ENCODE results near the gene RASA3.
"Not testable (repeated sequence)": the region's sequence is repeated elsewhere in the genome, so short reads cannot be mapped to it uniquely, and the experiment has no call there.

RASA3 gene

DNA sequence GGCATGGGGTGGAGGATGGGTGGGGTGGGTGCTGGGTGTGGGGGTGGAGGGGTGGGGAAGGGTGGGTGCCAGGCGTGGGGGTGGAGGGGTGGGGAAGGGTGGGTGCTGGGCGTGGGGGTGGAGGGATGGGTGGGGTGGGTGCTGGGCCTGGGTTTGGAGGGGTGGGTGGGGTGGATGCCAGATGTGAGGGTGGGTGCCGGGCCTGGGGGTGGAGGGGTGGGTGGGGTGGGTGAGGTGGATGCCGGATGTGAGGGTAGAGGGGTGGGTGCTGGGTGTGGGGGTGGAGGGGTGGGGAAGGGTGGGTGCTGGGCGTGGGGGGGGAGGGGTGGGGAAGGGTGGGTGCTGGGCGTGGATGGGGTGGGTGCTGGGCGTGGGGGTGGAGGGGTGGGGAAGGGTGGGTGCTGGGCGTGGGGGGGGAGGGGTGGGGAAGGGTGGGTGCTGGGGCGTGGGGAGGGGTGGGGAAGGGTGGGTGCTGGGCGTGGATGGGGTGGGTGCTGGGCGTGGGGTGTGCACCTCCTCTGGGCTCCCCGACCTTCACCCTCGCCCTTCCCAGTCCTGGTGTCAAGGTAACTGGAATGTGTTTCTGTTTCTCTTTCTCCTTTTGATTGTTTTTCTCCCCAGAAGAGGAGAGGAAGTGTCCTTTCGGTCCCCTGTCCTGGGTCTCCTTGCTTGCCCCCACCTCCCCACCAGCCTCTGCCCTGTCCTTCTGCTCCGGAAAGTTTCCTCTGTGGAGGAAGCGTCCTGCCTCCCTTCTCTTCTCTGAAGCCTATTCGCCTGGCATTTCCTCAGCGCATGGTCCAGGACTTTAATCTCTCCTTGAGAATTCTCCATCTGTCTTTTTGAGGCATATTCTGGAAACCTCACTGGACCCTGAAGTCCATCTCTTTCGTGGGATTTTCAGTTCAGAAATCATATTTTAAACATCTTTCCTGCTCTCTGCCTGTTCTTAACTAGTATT is 23.8 kb upstream of the RASA3 start:
- DNase-seq (ENCODE audit: low read depth) = no peak

DNA sequence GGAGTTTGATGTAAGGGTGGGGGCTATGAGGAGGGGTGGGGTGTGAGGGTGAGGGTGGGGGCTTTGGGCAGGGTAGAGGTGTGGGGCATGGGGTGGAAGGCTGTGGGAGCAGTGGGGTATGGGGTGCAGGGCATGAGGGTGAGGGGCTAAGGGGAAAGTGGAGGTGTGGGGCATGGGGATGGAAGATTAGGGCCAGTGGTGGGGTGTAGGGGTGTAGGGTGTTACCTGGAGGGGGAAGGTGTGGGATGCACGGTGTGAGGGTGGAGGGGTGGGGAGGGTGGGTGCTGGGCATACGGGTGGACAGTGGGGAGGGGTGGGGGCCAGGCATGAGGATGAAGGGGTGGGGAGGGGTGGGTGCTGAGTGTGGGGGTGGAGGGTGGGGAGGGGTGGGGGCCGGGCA is 22.9 kb upstream of the RASA3 start:
- DNase-seq (ENCODE audit: low read depth) = no peak

DNA sequence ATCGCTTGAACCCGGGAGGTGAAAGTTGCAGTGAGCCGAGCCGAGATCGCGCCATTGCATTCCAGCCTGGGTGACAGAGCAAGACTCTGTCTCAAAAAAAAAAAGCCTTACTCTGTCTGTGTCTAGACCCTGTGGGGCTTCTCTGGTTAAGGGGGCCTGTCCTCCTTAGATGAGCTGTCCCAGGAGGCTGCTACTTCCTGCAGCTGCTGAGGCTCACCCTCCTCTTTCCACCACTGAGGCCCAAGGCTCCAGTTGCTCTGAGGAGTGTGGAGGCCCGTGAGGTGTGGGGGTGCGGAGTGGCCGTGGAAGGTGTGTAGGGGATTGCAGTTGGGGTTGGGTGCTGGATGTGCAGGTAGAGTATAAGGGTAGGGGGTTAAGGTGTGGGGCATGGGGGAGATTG is 22.1 kb upstream of the RASA3 start:
- DNase-seq (ENCODE audit: low read depth) = no peak

DNA sequence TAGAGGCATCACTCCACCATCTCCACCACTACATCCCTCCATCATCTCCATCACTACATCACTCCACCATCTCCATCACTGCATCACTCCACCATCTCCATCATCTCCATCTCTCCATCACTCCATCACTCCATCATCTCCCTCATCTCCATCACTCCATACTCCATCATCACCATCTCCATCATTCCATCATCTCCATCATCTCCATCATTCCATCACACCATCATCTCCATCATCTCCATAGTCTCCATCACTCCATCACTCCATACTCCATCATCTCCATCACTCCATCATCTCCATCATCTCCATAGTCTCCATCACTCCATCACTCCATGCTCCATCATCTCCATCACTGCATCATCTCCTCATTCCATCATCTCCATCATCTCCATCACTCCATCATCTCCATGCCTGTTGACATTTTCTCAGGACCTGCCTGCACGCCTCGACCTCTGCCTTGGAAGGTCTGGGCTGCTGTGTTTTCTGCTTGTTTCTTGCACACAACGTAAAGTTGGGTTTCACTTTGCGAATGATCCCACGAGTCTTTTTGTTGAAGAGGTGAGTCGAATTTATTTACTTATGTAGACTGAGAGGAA is 21.2 kb upstream of the RASA3 start:
- DNase-seq (ENCODE audit: low read depth) = no peak

DNA sequence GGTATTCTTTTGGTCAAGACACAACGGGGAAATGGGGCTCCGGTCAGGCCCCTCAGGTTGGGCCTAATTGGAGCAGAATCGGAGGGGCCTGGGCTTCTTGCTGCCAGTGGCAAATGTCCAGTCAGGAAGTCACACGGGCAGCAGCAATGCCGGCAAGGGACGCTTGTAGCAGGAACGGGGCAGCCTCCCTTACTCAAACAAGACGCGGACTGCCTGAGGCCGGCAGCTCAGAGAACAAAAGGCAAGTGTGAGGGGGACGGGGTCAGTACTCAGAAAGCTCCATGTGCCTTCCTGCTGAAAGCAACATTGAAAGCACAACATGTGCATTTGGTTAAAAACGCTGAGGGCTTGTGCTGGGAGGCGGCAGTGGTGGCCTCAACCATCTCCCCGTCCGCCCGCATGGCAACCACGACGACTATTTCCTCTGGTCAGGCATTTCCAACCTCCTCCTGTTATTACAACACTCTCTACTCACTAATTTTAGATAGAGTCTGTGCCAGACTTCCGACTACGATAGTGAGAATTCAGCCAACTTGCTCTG is 20.5 kb upstream of the RASA3 start:
- DNase-seq (ENCODE audit: low read depth) = no peak

DNA sequence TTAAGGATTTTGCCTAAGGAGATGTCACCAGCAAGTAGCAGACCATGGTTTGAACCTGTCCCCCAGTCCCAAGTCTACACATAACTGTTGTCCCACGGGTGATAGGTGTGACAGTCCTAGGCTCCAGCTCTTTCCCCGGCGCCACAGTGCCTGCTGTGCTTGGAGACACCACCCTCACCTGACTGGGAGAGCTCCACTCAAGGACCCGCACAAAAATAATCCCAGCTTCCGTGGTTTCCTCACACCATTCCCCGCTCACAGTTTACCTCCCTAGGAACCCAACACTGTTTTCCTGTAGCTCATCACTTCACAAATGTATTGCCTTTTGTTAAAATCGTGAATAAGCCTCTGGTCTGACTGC is 19.8 kb upstream of the RASA3 start:
- no peak for DNase-seq (ENCODE audit: low read depth)

DNA sequence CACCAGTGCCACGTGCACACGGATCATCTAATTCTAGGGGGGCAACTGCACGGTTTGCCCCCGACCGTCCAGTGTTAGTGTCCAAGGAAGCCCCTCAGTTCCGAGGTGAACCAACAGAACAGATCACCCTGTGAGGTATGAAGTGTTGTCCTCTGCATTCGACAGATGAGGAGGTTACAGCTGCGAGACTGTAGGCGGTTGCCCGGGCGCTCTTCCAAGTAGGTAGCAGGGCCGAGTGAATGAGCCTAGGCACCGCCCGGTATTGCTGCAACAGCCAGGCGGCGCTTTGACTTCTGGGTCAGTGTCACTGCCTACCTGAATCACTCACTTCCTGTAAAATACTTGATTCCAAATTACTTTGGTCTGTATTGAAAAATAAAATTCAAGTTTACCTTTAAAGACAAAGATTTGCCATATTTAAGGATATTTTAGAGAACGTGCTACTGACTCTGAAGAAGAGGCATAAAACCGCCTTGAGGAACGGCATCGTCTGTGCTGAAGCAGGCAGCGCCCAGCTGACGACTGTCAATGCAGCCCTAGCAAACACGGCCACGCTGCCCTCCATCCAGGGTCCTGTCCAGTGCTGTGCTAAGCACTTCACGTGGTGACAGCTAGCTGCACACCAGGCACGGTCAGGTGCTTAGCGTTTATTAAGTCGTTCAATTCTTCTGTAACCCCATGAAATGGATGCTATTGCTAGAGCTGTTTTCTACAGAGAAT is 19.3 kb upstream of the RASA3 start:
- no peak for DNase-seq (ENCODE audit: low read depth)

DNA sequence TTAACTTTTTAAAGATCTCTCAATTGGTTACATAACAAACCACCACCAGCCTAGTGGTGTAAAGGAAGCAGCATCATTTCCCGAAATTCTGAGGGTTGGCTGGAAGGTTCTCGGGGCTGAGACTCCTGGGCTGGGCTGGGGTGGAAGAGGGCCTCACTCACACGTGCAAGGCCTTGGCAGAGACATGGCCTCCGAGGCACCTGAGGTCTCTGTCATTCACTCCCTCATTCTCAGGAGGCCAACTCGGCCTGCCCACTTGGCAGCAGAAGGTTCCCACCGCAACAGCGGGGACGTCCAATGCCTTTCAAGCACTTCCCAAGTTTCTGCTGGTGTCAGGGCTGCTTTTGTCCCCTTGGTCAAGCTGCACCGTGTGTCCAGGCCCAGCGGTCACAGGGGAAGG is 18.6 kb upstream of the RASA3 start:
- DNase-seq (ENCODE audit: low read depth) = no peak

DNA sequence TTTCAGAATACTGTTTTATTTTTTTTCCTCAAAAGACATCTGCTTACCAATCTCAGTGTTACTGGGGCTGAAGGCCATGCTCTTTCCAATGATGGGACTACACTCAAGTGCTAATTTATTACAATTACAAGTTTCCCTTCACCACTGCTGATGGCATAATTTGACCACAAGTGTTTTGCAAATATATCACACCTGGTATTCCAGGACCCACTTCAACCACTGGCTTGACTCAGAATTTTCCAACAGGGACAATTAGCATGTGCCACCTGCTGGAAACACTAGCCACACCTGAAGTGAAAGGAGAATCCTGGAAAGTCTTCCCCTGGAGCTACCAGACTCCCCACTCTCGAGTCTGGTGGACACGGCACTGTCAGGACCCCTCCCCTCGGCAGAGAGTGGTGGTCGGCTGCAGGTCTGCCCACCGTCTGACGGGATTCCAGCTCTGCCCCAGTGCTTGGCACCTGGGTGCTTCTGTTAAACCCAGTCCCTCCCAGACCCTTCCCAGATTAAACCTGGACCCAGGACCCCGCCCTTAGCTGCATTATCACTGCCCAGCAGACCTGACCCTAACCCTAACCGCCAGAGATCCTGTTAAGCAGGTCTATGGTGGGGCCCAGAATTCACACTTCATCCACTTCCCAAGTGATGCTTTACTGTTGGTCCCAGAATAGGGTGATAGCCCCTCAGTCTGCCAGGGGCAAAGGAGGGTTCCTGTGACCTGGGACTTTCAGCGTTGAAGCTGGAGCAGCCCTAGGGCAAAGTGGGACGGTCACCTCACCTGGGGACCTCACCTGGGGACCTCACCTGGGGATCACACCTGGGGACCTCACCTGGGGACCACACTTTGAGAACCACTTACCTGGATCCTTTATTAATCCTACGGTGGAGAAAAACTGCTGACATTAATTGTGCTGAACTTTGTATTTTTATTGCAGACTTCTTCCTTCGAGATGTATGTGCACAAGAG is 17.6 kb upstream of the RASA3 start:
- DNase-seq (ENCODE audit: low read depth) = no peak

DNA sequence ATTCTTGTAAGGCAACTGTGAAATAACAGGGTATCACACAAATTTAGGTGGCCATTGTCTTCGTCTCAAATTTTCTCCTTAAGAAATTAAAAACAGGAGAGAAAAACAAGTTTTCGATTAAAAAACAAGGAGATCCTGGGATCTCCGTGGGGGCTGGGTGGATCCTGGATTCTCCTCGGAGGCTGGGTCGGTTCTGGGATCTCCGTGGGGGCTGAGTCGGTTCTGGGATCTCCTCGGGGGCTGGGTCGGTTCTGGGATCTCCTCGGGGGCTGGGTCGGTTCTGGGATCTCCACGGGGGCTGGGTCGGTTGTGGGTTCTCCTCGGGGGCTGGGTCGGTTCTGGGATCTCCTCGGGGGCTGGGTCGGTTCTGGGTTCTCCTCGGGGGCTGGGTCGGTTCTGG is 16.5 kb upstream of the RASA3 start:
- DNase-seq (ENCODE audit: low read depth) = not testable (repeated sequence)

DNA sequence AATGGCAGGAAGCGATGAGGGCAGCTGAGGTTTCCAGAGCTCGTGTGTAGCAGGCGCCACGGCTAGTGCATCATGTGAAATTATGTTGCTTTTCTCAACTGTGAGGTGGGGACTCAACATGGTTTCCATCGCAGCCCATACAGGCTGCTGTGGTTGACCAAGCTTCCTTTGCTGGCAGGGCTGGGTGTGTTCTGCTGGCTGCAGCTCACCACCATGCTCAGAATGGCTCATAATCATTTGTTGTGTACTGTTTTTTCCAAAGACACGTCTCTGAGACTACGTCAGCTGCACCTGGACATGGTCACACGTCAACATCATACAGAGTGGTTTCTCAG is 16.1 kb upstream of the RASA3 start:
- no peak for DNase-seq (ENCODE audit: low read depth)

DNA sequence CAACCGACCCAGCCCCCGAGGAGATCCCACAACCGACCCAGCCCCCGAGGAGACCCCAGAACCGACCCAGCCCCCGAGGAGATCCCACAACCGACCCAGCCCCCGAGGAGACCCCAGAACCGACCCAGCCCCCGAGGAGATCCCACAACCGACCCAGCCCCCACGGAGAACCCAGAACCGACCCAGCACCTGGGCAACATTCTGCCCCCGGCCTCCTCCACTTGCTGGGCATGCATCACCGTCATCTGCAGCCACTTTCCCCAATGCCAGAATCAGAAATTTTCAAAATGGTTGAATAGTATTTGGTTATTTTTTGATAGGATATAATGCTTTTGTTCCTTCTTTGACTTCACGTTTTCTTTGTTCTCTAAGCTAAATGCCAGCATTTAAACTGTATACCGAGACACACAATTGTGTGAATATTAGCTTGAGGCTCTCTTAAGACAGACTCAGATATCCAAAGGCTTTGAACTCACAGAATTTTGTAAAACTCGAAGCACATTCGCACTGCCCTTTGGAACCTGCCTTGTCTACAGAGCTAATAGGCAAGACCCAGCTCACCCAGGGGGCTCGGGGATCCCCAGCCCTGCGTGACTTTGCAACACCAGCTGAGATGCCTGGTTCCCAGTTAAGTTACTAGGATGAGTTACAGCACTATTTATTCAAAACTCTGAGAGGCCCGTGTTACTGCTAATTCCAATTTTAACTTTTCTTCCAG is 15.5 kb upstream of the RASA3 start:
- DNase-seq (ENCODE audit: low read depth) = no peak

DNA sequence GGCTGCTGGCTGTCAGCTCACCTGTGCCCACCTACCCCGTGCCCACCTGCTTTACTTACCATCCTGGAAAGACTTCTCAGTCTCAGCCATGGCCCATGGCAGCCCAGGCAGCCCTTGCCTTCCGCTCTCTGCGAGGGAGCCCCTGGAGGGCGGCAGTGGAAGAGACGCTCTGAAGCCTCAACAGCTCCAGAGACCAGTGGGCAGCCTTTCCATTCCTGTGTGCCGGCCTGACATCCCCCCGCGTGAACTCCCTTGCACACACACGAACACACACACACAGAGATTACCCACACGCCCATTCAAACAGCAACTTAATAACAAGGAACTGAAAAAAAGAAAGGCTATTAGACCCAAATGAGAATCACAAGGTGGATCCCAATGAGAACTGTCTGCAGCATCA is 14.2 kb upstream of the RASA3 start:
- no peak for DNase-seq (ENCODE audit: low read depth)

DNA sequence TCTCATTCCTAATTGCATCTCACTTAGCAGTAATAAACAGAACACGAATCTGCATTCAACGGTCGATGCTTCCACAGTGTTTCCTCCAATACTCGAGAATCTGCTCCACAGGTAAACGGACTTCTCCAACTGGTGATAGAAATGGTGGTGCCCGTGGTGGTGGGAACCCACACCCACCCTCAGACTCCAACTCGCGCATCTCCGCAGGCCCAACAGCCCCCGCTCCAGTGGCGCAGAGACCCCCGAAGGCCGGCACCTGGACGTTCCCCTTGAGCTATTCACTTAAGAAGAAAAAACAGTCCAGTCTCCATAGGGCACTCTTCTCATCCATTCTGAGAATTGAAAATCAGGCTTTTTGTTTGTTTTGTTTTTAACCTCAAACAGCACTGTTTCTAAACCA is 13.8 kb upstream of the RASA3 start:
- DNase-seq (ENCODE audit: low read depth) = no peak

DNA sequence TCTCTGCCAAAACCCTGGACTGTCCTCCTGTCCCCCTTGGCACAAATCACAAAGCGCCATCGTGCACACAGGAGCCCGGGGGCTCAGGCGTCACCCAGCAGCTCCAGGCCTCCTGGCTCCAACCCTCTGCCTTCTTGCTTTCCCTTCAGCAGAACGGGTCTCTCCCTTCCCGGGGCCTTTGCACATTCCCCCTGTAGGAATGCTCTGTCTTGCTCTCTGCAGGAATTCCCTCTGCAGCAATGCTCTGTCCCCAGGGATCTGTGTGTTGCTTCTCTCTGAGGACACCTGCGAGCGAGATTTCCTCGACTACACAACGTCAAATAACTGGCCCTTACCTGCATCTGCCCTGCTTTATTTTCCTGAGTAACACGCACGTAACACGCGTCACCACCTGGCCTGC is 13.3 kb upstream of the RASA3 start:
- no peak for DNase-seq (ENCODE audit: low read depth)

DNA sequence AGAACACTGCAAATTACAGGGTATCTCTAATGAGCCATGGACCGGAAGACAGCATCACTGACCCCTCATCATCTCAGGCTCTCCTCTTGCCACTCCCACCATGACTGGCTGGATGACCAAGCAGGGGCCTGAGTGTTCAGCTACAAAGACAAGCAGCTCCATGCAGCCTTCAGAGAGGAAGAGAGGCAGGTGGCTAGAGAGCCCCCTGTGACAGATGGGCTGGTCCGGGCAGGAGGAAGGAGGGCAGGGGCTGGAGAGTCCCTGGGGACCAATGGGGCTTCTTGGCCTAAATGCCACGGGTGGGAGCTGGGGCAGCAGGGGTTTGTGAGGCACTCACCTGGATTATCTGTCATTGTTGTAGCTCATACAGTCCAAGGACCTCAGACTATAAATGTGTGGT is 12.8 kb upstream of the RASA3 start:
- DNase-seq (ENCODE audit: low read depth) = no peak

DNA sequence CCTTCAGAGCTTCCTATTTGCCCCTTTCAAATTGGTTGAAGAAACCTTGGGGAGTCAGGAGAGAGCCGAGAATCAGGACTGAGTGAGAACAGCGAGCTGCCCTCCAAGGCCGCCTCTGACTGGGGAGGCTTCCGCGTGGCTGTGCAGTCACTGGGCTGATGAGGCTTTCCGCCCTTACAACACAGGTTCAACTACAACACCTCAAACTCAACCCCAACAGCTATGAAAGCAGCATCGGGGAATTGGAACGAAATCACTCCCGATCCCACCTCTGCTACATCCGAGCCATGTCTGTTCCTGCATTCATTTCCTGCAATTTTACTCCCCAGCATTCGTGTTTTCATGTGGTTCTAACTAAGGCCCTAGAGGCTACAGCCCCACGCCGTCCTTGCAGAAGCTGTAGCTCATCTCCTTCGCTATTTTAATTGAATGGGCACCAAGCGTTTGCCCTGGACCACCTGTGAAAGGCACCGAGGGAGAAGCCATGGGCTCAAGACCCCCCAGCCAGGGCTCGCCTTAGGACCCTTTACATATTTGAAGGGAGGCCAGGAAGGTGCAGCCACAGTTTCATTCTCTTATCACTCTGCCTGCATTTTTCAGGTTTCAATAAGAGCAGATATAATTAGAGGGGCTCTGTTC is 12.3 kb upstream of the RASA3 start:
- no peak for DNase-seq (ENCODE audit: low read depth)

DNA sequence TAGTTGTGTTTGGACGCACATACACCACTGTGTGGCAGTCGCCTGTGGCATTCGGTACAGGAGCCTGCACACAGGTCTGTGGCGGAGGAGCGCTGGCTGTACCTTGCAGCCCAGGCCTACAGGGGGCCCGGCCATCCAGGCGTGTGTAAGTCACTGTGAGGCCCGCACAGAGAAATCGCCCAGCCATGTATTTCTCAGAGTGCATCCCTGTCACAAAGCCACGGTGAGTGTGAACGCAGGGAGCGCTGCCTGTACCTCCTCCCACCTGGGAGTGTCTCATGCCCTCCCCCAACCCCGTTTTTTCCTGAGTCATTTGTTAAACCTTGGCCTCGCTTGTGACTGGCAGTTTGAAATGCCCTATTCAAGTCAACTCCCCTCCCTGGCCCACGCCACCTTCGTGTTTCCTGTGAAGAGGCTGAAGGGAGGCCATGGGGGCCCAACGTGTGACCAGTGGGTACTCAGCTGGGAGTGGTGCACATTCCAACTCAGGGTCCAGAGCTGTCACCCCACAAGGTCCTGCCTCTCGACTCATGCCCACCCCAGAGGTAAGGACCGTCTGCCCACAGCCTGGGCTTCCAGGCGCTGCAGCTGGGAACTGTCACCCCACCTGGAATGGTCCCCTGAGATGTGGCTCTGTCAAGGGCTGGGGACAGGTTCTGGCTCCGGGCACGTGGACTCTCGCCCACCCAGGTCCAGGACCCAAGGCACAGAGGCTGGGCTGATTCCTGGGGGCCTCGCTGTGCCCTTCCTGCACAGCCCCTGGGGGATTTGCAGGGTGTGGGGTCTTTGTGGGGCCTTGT is 11.6 kb upstream of the RASA3 start:
- DNase-seq (ENCODE audit: low read depth) = no peak

DNA sequence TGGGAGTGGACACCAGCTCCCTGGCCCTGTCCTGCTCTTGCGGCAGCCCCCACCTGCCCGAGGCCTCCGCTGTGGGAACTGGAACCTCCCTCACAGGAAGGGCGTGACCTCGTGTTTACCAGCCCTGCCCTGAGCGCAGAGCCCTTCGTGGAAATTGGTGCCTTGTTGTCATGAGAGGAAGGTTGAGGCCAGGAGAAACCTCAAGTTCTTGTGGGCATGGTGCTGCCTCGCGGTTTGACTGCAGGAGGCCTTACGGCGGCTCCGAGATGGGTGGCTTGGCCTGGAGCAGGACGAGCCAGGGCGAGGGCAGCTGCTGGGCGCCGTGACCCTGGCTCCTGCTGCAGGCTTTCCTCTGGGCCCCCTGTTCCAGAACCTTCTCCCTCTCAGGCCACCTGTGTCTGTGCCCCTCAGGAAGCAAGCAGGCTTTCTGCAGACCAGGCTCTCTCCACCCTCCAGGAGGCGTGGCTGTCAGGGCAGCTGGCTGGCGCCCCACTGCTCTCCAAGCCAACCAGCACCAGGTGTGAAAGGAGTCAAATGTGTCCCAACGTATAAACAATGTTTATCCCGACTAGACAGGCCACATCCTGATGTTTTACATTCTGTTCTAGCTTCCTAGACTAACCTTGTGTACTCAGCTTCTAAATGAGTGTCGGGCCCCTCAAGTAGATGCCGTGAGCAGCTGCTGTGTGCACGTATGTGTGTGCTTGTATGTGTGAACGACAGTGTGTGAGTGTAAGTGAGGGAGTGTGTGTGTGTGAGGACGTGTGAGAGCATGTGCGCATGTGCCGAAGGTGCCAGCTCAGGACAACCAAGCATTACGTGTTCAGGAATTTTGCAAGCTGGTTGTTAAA is 10.4 kb upstream of the RASA3 start:
- DNase-seq (ENCODE audit: low read depth) = no peak

Measured in stromal cell of bone marrow (primary cell).